ENCODE measurements around the gene RPL5. TPM values are rescaled to one million over a fixed set of nuclear protein-coding genes. Genes with fewer than 3 reads are reported as not detected.

Gene RPL5
- total and polyA plus RNA-seq, 9 of the 15 experiments (the other 6 are each of a cell fraction or from before 2014, with no cell fraction given), result 1,467 to 4,252 (median 2,454) TPM

DNA sequence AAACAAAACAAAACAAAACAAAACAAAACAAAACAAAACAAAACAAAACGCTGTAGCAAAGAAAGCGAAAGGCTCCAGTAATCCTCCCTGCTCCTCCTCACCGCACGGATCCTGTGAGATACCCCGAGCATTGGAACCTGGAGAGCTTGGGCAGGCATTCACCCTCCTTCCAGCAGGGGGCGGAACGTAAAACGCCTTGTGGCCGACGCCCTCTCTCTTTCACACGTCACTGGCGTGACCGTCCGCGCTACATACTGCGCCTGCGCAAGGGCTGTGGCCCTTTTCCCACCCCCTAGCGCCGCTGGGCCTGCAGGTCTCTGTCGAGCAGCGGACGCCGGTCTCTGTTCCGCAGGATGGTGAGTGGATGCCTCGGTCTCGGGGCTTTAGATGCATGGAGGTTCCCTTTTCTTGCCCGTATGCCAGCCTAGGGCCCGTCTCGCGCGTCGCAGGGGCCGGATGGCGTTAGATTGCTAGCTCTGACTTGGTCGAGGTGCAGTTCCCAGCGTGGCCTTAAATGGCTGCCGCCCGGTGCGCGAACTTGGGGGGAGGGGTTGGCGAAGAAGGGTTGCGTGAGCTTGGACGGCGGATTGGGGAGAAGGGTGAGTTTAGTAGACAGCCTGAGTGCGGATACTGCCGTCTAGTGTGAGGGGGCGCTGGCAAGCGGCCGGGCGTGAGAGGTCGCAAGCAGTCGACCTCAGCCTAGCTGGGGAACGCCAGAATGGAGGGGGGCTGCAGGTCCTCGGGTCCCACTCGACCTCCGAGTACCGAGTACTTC lies at the start of gene RPL5 (continued):
- TF ChIP-seq, protein P1, sequence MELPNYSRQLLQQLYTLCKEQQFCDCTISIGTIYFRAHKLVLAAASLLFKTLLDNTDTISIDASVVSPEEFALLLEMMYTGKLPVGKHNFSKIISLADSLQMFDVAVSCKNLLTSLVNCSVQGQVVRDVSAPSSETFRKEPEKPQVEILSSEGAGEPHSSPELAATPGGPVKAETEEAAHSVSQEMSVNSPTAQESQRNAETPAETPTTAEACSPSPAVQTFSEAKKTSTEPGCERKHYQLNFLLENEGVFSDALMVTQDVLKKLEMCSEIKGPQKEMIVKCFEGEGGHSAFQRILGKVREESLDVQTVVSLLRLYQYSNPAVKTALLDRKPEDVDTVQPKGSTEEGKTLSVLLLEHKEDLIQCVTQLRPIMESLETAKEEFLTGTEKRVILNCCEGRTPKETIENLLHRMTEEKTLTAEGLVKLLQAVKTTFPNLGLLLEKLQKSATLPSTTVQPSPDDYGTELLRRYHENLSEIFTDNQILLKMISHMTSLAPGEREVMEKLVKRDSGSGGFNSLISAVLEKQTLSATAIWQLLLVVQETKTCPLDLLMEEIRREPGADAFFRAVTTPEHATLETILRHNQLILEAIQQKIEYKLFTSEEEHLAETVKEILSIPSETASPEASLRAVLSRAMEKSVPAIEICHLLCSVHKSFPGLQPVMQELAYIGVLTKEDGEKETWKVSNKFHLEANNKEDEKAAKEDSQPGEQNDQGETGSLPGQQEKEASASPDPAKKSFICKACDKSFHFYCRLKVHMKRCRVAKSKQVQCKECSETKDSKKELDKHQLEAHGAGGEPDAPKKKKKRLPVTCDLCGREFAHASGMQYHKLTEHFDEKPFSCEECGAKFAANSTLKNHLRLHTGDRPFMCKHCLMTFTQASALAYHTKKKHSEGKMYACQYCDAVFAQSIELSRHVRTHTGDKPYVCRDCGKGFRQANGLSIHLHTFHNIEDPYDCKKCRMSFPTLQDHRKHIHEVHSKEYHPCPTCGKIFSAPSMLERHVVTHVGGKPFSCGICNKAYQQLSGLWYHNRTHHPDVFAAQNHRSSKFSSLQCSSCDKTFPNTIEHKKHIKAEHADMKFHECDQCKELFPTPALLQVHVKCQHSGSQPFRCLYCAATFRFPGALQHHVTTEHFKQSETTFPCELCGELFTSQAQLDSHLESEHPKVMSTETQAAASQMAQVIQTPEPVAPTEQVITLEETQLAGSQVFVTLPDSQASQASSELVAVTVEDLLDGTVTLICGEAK (IDR thresholded peaks at IDR 0.05), result peak; percentile 38; the same call in 1 of the 2 replicates
- TF ChIP-seq, protein P1 (CRISPR knock-in tag; IDR thresholded peaks at IDR 0.05), result no peak
- TF ChIP-seq PHB (CRISPR knock-in tag; IDR thresholded peaks at IDR 0.05) (no peak; the same call in 1 of the 2 replicates), DPF2 (IDR thresholded peaks at IDR 0.05) (peak; percentile 65), SP2 (IDR thresholded peaks at IDR 0.05; ENCODE audit: extremely low read depth, low read depth, low read length, poor library complexity, severe bottlenecking) (peak; percentile 59), MAZ (CRISPR knock-in tag; conservative IDR thresholded peaks at IDR 0.05 in 1 of 2, IDR thresholded peaks at IDR 0.05 in 1 of 2) (peak; percentile 84 to 90), NR3C1 (CRISPR knock-in tag; IDR thresholded peaks at IDR 0.05) (no peak), FOXK2 (conservative IDR thresholded peaks at IDR 0.05 in 1 of 2, IDR thresholded peaks at IDR 0.05 in 1 of 2; ENCODE audit: low read depth in 2 of 2) (peak; percentile 50 to 53), FOXM1 (IDR thresholded peaks at IDR 0.05; ENCODE audit: low read depth) (peak; percentile 70), FOXM1 (CRISPR knock-in tag; IDR thresholded peaks at IDR 0.05; ENCODE audit: low read depth) (peak; percentile 93), GABPB2 (CRISPR knock-in tag; conservative IDR thresholded peaks at IDR 0.05) (0 out of 2 replicates have a peak, but pooled peaks have one; percentile 53), ZNF583 (CRISPR knock-in tag; IDR thresholded peaks at IDR 0.05) (peak; percentile 37; the same call in 1 of the 2 replicates), ZNF316 (IDR thresholded peaks at IDR 0.05) (peak; percentile 47)
- TF ChIP-seq, protein P2, sequence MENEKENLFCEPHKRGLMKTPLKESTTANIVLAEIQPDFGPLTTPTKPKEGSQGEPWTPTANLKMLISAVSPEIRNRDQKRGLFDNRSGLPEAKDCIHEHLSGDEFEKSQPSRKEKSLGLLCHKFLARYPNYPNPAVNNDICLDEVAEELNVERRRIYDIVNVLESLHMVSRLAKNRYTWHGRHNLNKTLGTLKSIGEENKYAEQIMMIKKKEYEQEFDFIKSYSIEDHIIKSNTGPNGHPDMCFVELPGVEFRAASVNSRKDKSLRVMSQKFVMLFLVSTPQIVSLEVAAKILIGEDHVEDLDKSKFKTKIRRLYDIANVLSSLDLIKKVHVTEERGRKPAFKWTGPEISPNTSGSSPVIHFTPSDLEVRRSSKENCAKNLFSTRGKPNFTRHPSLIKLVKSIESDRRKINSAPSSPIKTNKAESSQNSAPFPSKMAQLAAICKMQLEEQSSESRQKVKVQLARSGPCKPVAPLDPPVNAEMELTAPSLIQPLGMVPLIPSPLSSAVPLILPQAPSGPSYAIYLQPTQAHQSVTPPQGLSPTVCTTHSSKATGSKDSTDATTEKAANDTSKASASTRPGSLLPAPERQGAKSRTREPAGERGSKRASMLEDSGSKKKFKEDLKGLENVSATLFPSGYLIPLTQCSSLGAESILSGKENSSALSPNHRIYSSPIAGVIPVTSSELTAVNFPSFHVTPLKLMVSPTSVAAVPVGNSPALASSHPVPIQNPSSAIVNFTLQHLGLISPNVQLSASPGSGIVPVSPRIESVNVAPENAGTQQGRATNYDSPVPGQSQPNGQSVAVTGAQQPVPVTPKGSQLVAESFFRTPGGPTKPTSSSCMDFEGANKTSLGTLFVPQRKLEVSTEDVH (IDR thresholded peaks at IDR 0.05; ENCODE audit: low read depth, partially characterized antibody), result no peak
- TF ChIP-seq, protein P3, sequence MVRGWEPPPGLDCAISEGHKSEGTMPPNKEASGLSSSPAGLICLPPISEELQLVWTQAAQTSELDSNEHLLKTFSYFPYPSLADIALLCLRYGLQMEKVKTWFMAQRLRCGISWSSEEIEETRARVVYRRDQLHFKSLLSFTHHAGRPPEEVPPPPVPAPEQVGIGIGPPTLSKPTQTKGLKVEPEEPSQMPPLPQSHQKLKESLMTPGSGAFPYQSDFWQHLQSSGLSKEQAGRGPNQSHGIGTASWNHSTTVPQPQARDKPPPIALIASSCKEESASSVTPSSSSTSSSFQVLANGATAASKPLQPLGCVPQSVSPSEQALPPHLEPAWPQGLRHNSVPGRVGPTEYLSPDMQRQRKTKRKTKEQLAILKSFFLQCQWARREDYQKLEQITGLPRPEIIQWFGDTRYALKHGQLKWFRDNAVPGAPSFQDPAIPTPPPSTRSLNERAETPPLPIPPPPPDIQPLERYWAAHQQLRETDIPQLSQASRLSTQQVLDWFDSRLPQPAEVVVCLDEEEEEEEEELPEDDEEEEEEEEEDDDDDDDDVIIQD (CRISPR knock-in tag; IDR thresholded peaks at IDR 0.05), result no peak

Data from K562 (cell line).